Mesenchymal stem cell (in vitro differentiated cells and primary cell): ENCODE data around the gene CMSS1.

Source experiments
- DNase-seq: peaks from one replicate; pipeline ENCODE4 v3.0.0-alpha.2; 2013
- H2AFZ ChIP-seq: one replicate; pipeline ENCODE4 v1.6.1; 2013; ENCODE audit warnings: low read depth, mild to moderate bottlenecking, control low read depth, inconsistent platforms, low read length, moderate library complexity
- H2AK5ac ChIP-seq: 2 replicates; pipeline ENCODE4 v1.6.1; 2013; ENCODE audit warnings: low read length, moderate library complexity, mild to moderate bottlenecking, inconsistent platforms; ENCODE audit not compliant: severe bottlenecking
- H2BK120ac ChIP-seq: one replicate; pipeline ENCODE4 v1.6.1; 2013; ENCODE audit warnings: low read depth, mild to moderate bottlenecking, inconsistent platforms, low read length, moderate library complexity
- H2BK12ac ChIP-seq, 2 experiments: one replicate each; pipeline ENCODE4 v1.6.1; 2013; ENCODE audit warnings: inconsistent platforms in 2 of 2, low read length in 2 of 2, mild to moderate bottlenecking in 2 of 2, moderate library complexity in 2 of 2, control low read depth in 1 of 2
- H2BK15ac ChIP-seq: one replicate; pipeline ENCODE4 v1.6.1; 2013; ENCODE audit warnings: mild to moderate bottlenecking, low read depth, inconsistent platforms; ENCODE audit not compliant: poor library complexity, severe bottlenecking
- H2BK5ac ChIP-seq: 2 replicates; pipeline ENCODE4 v1.6.1; 2013; ENCODE audit warnings: low read depth, mild to moderate bottlenecking, low read length, control low read depth, inconsistent platforms; ENCODE audit not compliant: poor library complexity, severe bottlenecking
- H3K14ac ChIP-seq, 2 experiments: one replicate each; pipeline ENCODE4 v1.6.1; 2013; ENCODE audit warnings: inconsistent platforms in 2 of 2, low read length in 2 of 2, control low read depth in 1 of 2, mild to moderate bottlenecking in 1 of 2, moderate library complexity in 1 of 2
- H3K18ac ChIP-seq, 2 experiments: one replicate each; pipeline ENCODE4 v1.6.1; 2013; ENCODE audit warnings: inconsistent platforms in 2 of 2, low read length in 2 of 2, control low read depth in 1 of 2, low read depth in 1 of 2, mild to moderate bottlenecking in 1 of 2
- H3K23ac ChIP-seq, 2 experiments: one replicate each; pipeline ENCODE4 v1.6.1; 2013; ENCODE audit warnings: inconsistent platforms in 2 of 2, low read length in 2 of 2, mild to moderate bottlenecking in 2 of 2, moderate library complexity in 2 of 2, control low read depth in 1 of 2
- H3K27ac ChIP-seq: 2 replicates; pipeline ENCODE4 v1.5.1; 2013; ENCODE audit warnings: mild to moderate bottlenecking, moderate library complexity, low read length, control low read depth, inconsistent platforms; ENCODE audit not compliant: poor library complexity, severe bottlenecking
- H3K27me3 ChIP-seq, 2 experiments: 2 replicates each; pipeline versions ENCODE4 v1.6.1 to v1.7.0; 2013; ENCODE audit warnings: low read length in 2 of 2, mild to moderate bottlenecking in 2 of 2, moderate library complexity in 2 of 2, control low read depth in 1 of 2, inconsistent platforms in 1 of 2; ENCODE audit not compliant: control insufficient read depth in 1 of 2, insufficient read depth in 1 of 2
- H3K36me3 ChIP-seq, 2 experiments: 2 replicates each; pipeline versions ENCODE4 v1.6.1 to v1.7.0; 2013; ENCODE audit warnings: low read length in 2 of 2, control low read depth in 1 of 2, inconsistent platforms in 1 of 2, low read depth in 1 of 2, mild to moderate bottlenecking in 1 of 2; ENCODE audit not compliant: insufficient read depth in 2 of 2, control insufficient read depth in 1 of 2
- H3K4ac ChIP-seq, 2 experiments: one replicate each; pipeline ENCODE4 v1.6.1; 2013; ENCODE audit warnings: inconsistent platforms in 2 of 2, low read length in 2 of 2, mild to moderate bottlenecking in 2 of 2, moderate library complexity in 2 of 2, control low read depth in 1 of 2, low read depth in 1 of 2
- H3K4me1 ChIP-seq: 2 replicates; pipeline ENCODE4 v1.6.1; 2013; ENCODE audit warnings: low read depth, low read length, control low read depth; ENCODE audit not compliant: control insufficient read depth, insufficient read depth
- H3K4me2 ChIP-seq: 2 replicates; pipeline ENCODE4 v1.6.1; 2013; ENCODE audit warnings: low read length, mild to moderate bottlenecking, inconsistent platforms; ENCODE audit not compliant: poor library complexity, severe bottlenecking
- H3K4me3 ChIP-seq, 2 experiments: 2 replicates each; pipeline versions ENCODE4 v1.5.1 to v1.7.0; 2013; ENCODE audit warnings: low read length in 2 of 2, mild to moderate bottlenecking in 2 of 2, control low read depth in 1 of 2, low read depth in 1 of 2; ENCODE audit not compliant: insufficient read depth in 1 of 2
- H3K79me1 ChIP-seq: replicated peaks from 2 replicates; pipeline ENCODE4 v1.6.1; 2013; ENCODE audit warnings: mild to moderate bottlenecking, control low read depth, low read length, inconsistent platforms; ENCODE audit not compliant: poor library complexity, severe bottlenecking
- H3K9ac ChIP-seq: 2 replicates; pipeline ENCODE4 v1.7.0; 2013; ENCODE audit warnings: mild to moderate bottlenecking, low read length, moderate library complexity
- H3K9me3 ChIP-seq: 2 replicates; pipeline ENCODE4 v1.7.0; 2013; ENCODE audit warnings: mild to moderate bottlenecking, low read length; ENCODE audit not compliant: control insufficient read depth
- H4K8ac ChIP-seq: one replicate; pipeline ENCODE4 v1.6.1; 2013; ENCODE audit warnings: inconsistent platforms, mild to moderate bottlenecking, low read length, moderate library complexity
- H4K91ac ChIP-seq: one replicate; pipeline ENCODE4 v1.6.1; 2013; ENCODE audit warnings: mild to moderate bottlenecking, low read length, inconsistent platforms
- WGBS: methylation state at CpG from one replicate; pipeline ENCODE4 v1.1.7; 2013; ENCODE audit warnings: mixed read lengths; 5-methylcytosine and 5-hydroxymethylcytosine counted together

CMSS1 gene

DNA sequence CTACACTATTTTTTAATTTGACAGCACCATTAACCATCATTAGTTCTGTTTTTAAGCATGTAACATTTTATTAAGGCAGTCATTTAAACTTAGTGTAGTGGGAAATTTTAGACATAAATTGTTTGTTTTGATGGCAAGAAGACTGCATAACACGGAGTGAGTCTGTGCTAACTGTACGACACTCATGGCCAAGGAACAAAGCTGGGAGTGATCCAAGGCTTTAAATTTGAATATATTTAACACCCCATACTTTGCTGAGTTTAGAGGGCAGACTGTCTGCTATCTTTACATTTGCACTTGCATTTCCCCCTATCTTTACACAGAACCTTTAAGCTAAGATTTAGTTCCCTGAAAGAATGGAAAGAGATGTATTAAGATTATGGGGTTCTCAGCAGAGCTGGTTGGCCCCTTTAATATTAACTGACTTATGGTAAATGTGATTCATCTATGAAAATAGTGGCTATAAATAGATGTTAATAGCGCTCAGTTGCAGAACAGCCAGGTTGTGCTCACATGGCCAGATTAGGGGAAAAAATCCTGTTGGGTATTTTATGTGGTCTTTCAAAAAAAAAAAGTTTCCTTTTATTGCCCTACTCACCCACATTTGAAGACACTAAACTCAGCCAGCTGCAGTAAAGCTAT, 120.7 kb downstream of the CMSS1 start:
- DNase-seq, result no peak
- WGBS, result 86% methylated on average over 2 of the region's 3 CpGs
- no peak overlapping the region for H2BK12ac ChIP-seq
- H3K9me3 ChIP-seq, result no peaks in the 10 kb centered on the region
- H4K91ac ChIP-seq, result no peak overlapping the region
- H3K14ac ChIP-seq, result no peak overlapping the region
- H2BK15ac ChIP-seq, result no peak overlapping the region
- H3K4me3 ChIP-seq, result peak overlapping the region in 1 of 2 experiments; percentile 44
- no peak overlapping the region for H2BK5ac ChIP-seq
- no peaks in the 10 kb centered on the region for H3K27me3 ChIP-seq
- no peak overlapping the region for H3K23ac ChIP-seq
- H2AFZ ChIP-seq, result no peak overlapping the region
- H3K4me1 ChIP-seq, result peaks cover 2% of the 10 kb centered on the region
- H3K4ac ChIP-seq, result no peak overlapping the region
- no peak overlapping the region for H4K8ac ChIP-seq
- H3K79me1 ChIP-seq, result peaks cover 3% of the 10 kb centered on the region
- no peak overlapping the region for H2BK120ac ChIP-seq
- no peak overlapping the region for H3K4me2 ChIP-seq
- H2AK5ac ChIP-seq, result no peak overlapping the region
- no peaks in the 10 kb centered on the region for H3K36me3 ChIP-seq
- peak overlapping the region; percentile 56 for H3K9ac ChIP-seq
- peak overlapping the region; percentile 44 for H3K27ac ChIP-seq
- no peak overlapping the region for H3K18ac ChIP-seq

DNA sequence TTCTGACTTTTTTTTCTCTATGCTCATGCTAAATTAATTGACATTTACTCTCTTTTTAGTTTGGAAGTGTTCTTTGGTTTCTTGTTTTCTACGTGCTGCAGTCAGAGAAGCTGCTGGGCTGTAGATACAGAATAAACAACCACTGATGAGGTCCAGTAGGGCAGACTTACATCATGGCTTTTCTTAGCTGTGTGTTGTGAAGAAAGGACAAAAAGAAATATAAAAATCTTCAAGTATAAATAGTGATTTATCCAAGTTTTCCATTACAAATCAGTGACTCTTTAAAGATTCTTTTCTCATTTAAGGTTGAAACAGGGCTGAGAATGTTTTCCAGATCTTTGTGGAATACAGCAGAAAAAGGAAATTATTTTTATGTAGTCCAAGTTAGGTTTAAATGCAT, 122.2 kb downstream of the CMSS1 start:
- no peak overlapping the region for H4K91ac ChIP-seq
- no peak overlapping the region for H3K14ac ChIP-seq
- H3K4me2 ChIP-seq, result no peak overlapping the region
- no peak overlapping the region for H3K18ac ChIP-seq
- no peaks in the 10 kb centered on the region for H3K36me3 ChIP-seq
- H3K9me3 ChIP-seq, result no peaks in the 10 kb centered on the region
- H3K79me1 ChIP-seq, result peaks cover 1% of the 10 kb centered on the region
- H2BK120ac ChIP-seq, result no peak overlapping the region
- no peak overlapping the region for H4K8ac ChIP-seq
- no peak overlapping the region for H3K27ac ChIP-seq
- H3K23ac ChIP-seq, result no peak overlapping the region
- H2AK5ac ChIP-seq, result no peak overlapping the region
- no peak for DNase-seq
- no peak overlapping the region for H2BK15ac ChIP-seq
- H2BK5ac ChIP-seq, result no peak overlapping the region
- H3K4me1 ChIP-seq, result peaks cover 2% of the 10 kb centered on the region
- H3K9ac ChIP-seq, result peak overlapping the region; percentile 2
- no peak overlapping the region for H2BK12ac ChIP-seq
- H3K4me3 ChIP-seq, result no peak overlapping the region
- H3K4ac ChIP-seq, result no peak overlapping the region
- H2AFZ ChIP-seq, result no peak overlapping the region
- H3K27me3 ChIP-seq, result no peaks in the 10 kb centered on the region
- 50% methylated on average over 1 of the region's 1 CpG for WGBS

DNA sequence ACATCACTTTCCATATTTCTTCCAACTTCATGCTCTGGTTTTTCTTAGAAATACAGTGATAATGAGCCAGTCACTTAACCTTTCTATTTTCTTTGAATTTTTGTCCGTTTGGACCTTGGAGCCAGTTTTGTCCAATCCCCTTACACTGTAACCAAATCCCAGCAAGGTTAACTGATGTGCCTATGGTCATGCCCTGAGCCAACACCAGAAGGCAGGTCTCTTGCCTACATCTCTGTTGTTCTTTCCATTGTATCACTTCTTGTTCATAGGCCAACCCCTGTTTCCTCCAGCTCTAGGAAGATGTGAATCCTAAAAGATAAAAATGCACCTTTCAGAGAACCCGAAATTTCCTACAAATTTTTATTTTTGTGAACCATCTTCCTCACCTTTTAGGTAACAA, 122.7 kb downstream of the CMSS1 start:
- Histone ChIP-seq H3K9ac (peak overlapping the region; percentile 2), H3K23ac (no peak overlapping the region), H2BK5ac (no peak overlapping the region), H3K36me3 (no peaks in the 10 kb centered on the region), H2BK12ac (no peak overlapping the region), H2BK120ac (no peak overlapping the region), H3K4ac (no peak overlapping the region), H3K18ac (no peak overlapping the region), H3K14ac (no peak overlapping the region), H4K91ac (no peak overlapping the region), H3K4me2 (no peak overlapping the region), H3K9me3 (no peaks in the 10 kb centered on the region), H3K4me3 (no peak overlapping the region), H2AFZ (no peak overlapping the region), H3K79me1 (peaks cover 1% of the 10 kb centered on the region), H4K8ac (no peak overlapping the region), H3K27me3 (no peaks in the 10 kb centered on the region), H3K27ac (no peak overlapping the region), H3K4me1 (peaks cover 2% of the 10 kb centered on the region), H2BK15ac (no peak overlapping the region), H2AK5ac (peak overlapping the region; percentile 72)
- DNase-seq, result no peak
- WGBS, result 90% methylated on average over 2 of the region's 2 CpGs

DNA sequence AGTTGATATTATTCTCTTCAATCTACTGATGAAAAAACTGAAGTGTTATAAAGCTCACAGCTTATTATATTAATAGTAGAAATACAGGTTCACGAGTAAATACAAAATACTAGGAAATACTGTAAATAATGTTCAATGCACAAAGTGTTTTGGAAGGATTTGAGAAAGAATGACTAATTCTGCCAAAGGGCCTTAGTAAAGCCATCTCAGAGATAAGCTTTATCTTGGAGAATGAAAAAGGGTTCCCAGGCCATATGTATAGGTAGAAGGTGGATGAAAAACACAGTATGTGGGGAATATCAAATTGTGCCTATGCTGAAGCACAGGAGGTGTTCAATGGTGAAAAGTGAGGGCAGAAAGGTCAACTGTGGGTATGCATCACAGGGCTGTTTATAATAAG, 123.5 kb downstream of the CMSS1 start:
- no peaks in the 10 kb centered on the region for H3K27me3 ChIP-seq
- no peak overlapping the region for H3K4me2 ChIP-seq
- H3K14ac ChIP-seq, result no peak overlapping the region
- H3K27ac ChIP-seq, result no peak overlapping the region
- no peak overlapping the region for H4K91ac ChIP-seq
- no peak overlapping the region for H2BK5ac ChIP-seq
- no peak overlapping the region for H2BK12ac ChIP-seq
- no peak overlapping the region for H3K9ac ChIP-seq
- H3K23ac ChIP-seq, result no peak overlapping the region
- H2BK120ac ChIP-seq, result no peak overlapping the region
- peaks cover 2% of the 10 kb centered on the region for H3K4me1 ChIP-seq
- WGBS, result 100% methylated on average over 1 of the region's 1 CpG
- no peak overlapping the region for H3K4me3 ChIP-seq
- H2BK15ac ChIP-seq, result no peak overlapping the region
- H3K36me3 ChIP-seq, result no peaks in the 10 kb centered on the region
- peaks cover 1% of the 10 kb centered on the region for H3K79me1 ChIP-seq
- H4K8ac ChIP-seq, result no peak overlapping the region
- H2AK5ac ChIP-seq, result no peak overlapping the region
- no peak for DNase-seq
- H3K18ac ChIP-seq, result no peak overlapping the region
- no peaks in the 10 kb centered on the region for H3K9me3 ChIP-seq
- H3K4ac ChIP-seq, result no peak overlapping the region
- H2AFZ ChIP-seq, result no peak overlapping the region
